Stimulated activated CD8-positive, alpha-beta memory T cell treated with anti-CD3 and anti-CD28 coated beads, Interleukin-12 subunit alpha, Interleukin-12 subunit beta, amount 100 ng/mL, for 4 hours (primary cell): Measurements from ENCODE around the gene C16orf54.
"Not testable (repeated sequence)": the region's sequence is repeated elsewhere in the genome, so short reads cannot be mapped to it uniquely, and the experiment has no call there.

ENCODE experiments used
- DNase-seq: peaks from one replicate; pipeline ENCODE4 v3.0.0-alpha.2; 2020; ENCODE audit warnings: low read depth

Gene C16orf54

GRCh38 chr16:29767062-29767461, 21.3 kb upstream of the C16orf54 start:
- no peak for DNase-seq

GRCh38 chr16:29766571-29766970, 20.8 kb upstream of the C16orf54 start:
- no peak for DNase-seq

- no peak for DNase-seq
Observed at GRCh38 chr16:29765167-29766032, 19.6 kb upstream of the C16orf54 start.

- no peak for DNase-seq
Observed at GRCh38 chr16:29763326-29763725, 17.5 kb upstream of the C16orf54 start.

- DNase-seq = no peak
Observed at GRCh38 chr16:29761882-29762281, 16.1 kb upstream of the C16orf54 start.

GRCh38 chr16:29761280-29761651, 15.5 kb upstream of the C16orf54 start:
- DNase-seq = not testable (repeated sequence)

- DNase-seq = no peak
Observed at GRCh38 chr16:29760567-29761279, 14.9 kb upstream of the C16orf54 start.

GRCh38 chr16:29757950-29758466, 12.2 kb upstream of the C16orf54 start:
- no peak for DNase-seq

GRCh38 chr16:29757086-29757485, 11.3 kb upstream of the C16orf54 start:
- DNase-seq = not testable (repeated sequence)

GRCh38 chr16:29756654-29757053, 10.9 kb upstream of the C16orf54 start:
- no peak for DNase-seq

GRCh38 chr16:29753516-29753915, 7.7 kb upstream of the C16orf54 start:
- no peak for DNase-seq

GRCh38 chr16:29748760-29749149, 3.0 kb upstream of the C16orf54 start:
- DNase-seq = not testable (repeated sequence)

GRCh38 chr16:29747947-29748759, 2.4 kb upstream of the C16orf54 start:
- no peak for DNase-seq

- not testable (repeated sequence) for DNase-seq
Observed at GRCh38 chr16:29746518-29746917, 728 bp upstream of the C16orf54 start.

- peak; percentile 32 for DNase-seq
Observed at GRCh38 chr16:29745121-29745852, 503 bp downstream of the C16orf54 start.

- DNase-seq = no peak
Observed at GRCh38 chr16:29744541-29745101, 1.2 kb downstream of the C16orf54 start.

- no peak for DNase-seq
Observed at GRCh38 chr16:29743827-29744531, 1.8 kb downstream of the C16orf54 start.

GRCh38 chr16:29743475-29743826, 2.3 kb downstream of the C16orf54 start:
- DNase-seq = no peak

GRCh38 chr16:29742683-29743275, 3.0 kb downstream of the C16orf54 start:
- no peak for DNase-seq

GRCh38 chr16:29740630-29741015, 5.2 kb downstream of the C16orf54 start:
- not testable (repeated sequence) for DNase-seq
